H9 (cell line): ENCODE results near the gene THBS2. TPM values are rescaled to one million over a fixed set of nuclear protein-coding genes. Genes with fewer than 3 reads are reported as not detected.

ENCODE experiments used
- DNase-seq: peaks from one replicate; pipeline ENCODE4 v3.0.0-alpha.2; 2017
- H2AFZ ChIP-seq: one replicate; pipeline ENCODE4 v1.6.1; 2013; ENCODE audit warnings: mild to moderate bottlenecking, low read length, control low read depth, moderate library complexity
- H2AK5ac ChIP-seq: 2 replicates; pipeline ENCODE4 v1.6.1; 2013; ENCODE audit warnings: low read length, control low read depth, mixed read lengths; ENCODE audit not compliant: insufficient read length
- H2BK120ac ChIP-seq: one replicate; pipeline ENCODE4 v1.6.1; 2013; ENCODE audit warnings: low read depth, mild to moderate bottlenecking, low read length, control low read depth, inconsistent platforms; ENCODE audit not compliant: poor library complexity, severe bottlenecking
- H2BK12ac ChIP-seq: 2 replicates; pipeline ENCODE4 v1.6.1; 2013; ENCODE audit warnings: low read length, control low read depth, mixed read lengths, low read depth; ENCODE audit not compliant: insufficient read length
- H2BK15ac ChIP-seq: 2 replicates; pipeline ENCODE4 v1.6.1; 2013; ENCODE audit warnings: low read depth, low read length, control low read depth
- H2BK20ac ChIP-seq: one replicate; pipeline ENCODE4 v1.6.1; 2013; ENCODE audit warnings: low read depth, mild to moderate bottlenecking, low read length, control low read depth, inconsistent platforms; ENCODE audit not compliant: poor library complexity, severe bottlenecking
- H2BK5ac ChIP-seq: 2 replicates; pipeline ENCODE4 v1.6.1; 2013; ENCODE audit warnings: low read length, control low read depth, mixed read lengths; ENCODE audit not compliant: insufficient read length
- H3K14ac ChIP-seq: 2 replicates; pipeline ENCODE4 v1.6.1; 2013; ENCODE audit warnings: low read length, control low read depth; ENCODE audit not compliant: insufficient read depth
- H3K18ac ChIP-seq: 2 replicates; pipeline ENCODE4 v1.6.1; 2013; ENCODE audit warnings: low read depth, mild to moderate bottlenecking, mixed read lengths, low read length, control low read depth; ENCODE audit not compliant: insufficient read length
- H3K23ac ChIP-seq: 2 replicates; pipeline ENCODE4 v1.6.1; 2013; ENCODE audit warnings: low read length, control low read depth, mixed read lengths, low read depth; ENCODE audit not compliant: insufficient read length
- H3K23me2 ChIP-seq: 2 replicates; pipeline ENCODE4 v1.6.1; 2013; ENCODE audit warnings: low read depth, mild to moderate bottlenecking, mixed read lengths, low read length, control low read depth; ENCODE audit not compliant: insufficient read length, poor library complexity, severe bottlenecking
- H3K27ac ChIP-seq: 2 replicates; pipeline ENCODE4 v1.5.1; 2013; ENCODE audit warnings: low read length, control low read depth, mixed read lengths, low read depth; ENCODE audit not compliant: insufficient read length
- H3K27me3 ChIP-seq: 2 replicates; pipeline ENCODE4 v1.6.1; 2013; ENCODE audit warnings: low read length, control low read depth, inconsistent platforms; ENCODE audit not compliant: insufficient read depth
- H3K4ac ChIP-seq: 2 replicates; pipeline ENCODE4 v1.6.1; 2013; ENCODE audit warnings: low read depth, mild to moderate bottlenecking, control low read depth, inconsistent platforms, low read length, moderate library complexity
- H3K4me1 ChIP-seq: 2 replicates; pipeline ENCODE4 v1.6.1; 2013; ENCODE audit warnings: low read length, control low read depth, inconsistent platforms; ENCODE audit not compliant: insufficient read depth
- H3K4me2 ChIP-seq: 2 replicates; pipeline ENCODE4 v1.6.1; 2013; ENCODE audit warnings: low read length, control low read depth, mixed read lengths; ENCODE audit not compliant: insufficient read length, insufficient read depth
- H3K56ac ChIP-seq: 2 replicates; pipeline ENCODE4 v1.6.1; 2013; ENCODE audit warnings: low read depth, mild to moderate bottlenecking, mixed read lengths, low read length, control low read depth; ENCODE audit not compliant: insufficient read length
- H3K79me1 ChIP-seq: 2 replicates; pipeline ENCODE4 v1.6.1; 2013; ENCODE audit warnings: low read depth, mild to moderate bottlenecking, moderate library complexity, low read length, control low read depth, inconsistent platforms; ENCODE audit not compliant: insufficient read depth, poor library complexity, severe bottlenecking
- H3K79me2 ChIP-seq: 2 replicates; pipeline ENCODE4 v1.6.1; 2013; ENCODE audit warnings: low read length, control low read depth, inconsistent platforms; ENCODE audit not compliant: insufficient read depth
- H3K9ac ChIP-seq: 2 replicates; pipeline ENCODE4 v1.6.1; 2013; ENCODE audit warnings: low read length, control low read depth, mixed read lengths; ENCODE audit not compliant: insufficient read length; ENCODE audit errors: extremely low read depth
- H3K9me3 ChIP-seq: one replicate; pipeline ENCODE4 v1.6.1; 2013; ENCODE audit warnings: low read depth, low read length, inconsistent platforms; ENCODE audit not compliant: control insufficient read depth
- H3T11ph ChIP-seq: one replicate; pipeline ENCODE4 v1.6.1; 2013; ENCODE audit warnings: mild to moderate bottlenecking, low read length, control low read depth, inconsistent platforms
- H4K20me1 ChIP-seq: one replicate; pipeline ENCODE4 v1.6.1; 2013; ENCODE audit not compliant: control insufficient read depth, insufficient read length, insufficient read depth
- H4K5ac ChIP-seq: 2 replicates; pipeline ENCODE4 v1.6.1; 2013; ENCODE audit warnings: low read depth, mild to moderate bottlenecking, mixed read lengths, low read length, control low read depth; ENCODE audit not compliant: insufficient read length
- H4K8ac ChIP-seq: replicated peaks from 2 replicates; pipeline ENCODE4 v1.6.1; 2013; ENCODE audit warnings: low read length, control low read depth, mixed read lengths, low read depth; ENCODE audit not compliant: insufficient read length
- H4K91ac ChIP-seq: 2 replicates; pipeline ENCODE4 v1.6.1; 2013; ENCODE audit warnings: low read depth, mild to moderate bottlenecking, moderate library complexity, mixed read lengths, low read length, control low read depth; ENCODE audit not compliant: insufficient read length
- H3K27ac Mint-ChIP-seq, 3 experiments: 2 replicates in 2 of 3; 3 replicates in 1 of 3; pipeline ENCODE4 v1.8.0; 2020 to 2021; ENCODE audit warnings: mixed read lengths in 3 of 3, mild to moderate bottlenecking in 1 of 3, moderate library complexity in 1 of 3
- H3K27me3 Mint-ChIP-seq: 2 replicates; pipeline ENCODE4 v1.8.0; 2021; ENCODE audit warnings: low read depth, mild to moderate bottlenecking, moderate library complexity, mixed read lengths
- H3K36me3 Mint-ChIP-seq, 3 experiments: 2 replicates in 2 of 3; 3 replicates in 1 of 3; pipeline ENCODE4 v1.8.0; 2020 to 2021; ENCODE audit warnings: low read depth in 3 of 3, mixed read lengths in 3 of 3; ENCODE audit not compliant: insufficient read depth in 1 of 3
- H3K4me1 Mint-ChIP-seq, 2 experiments: 2 replicates each; pipeline ENCODE4 v1.8.0; 2020; ENCODE audit warnings: mixed read lengths in 2 of 2
- H3K4me3 Mint-ChIP-seq, 2 experiments: 2 replicates in 1 of 2; 3 replicates in 1 of 2; pipeline ENCODE4 v1.8.0; 2020 to 2021; ENCODE audit warnings: mild to moderate bottlenecking in 2 of 2, mixed read lengths in 2 of 2, moderate library complexity in 1 of 2
- H3K9me3 Mint-ChIP-seq, 2 experiments: 2 replicates in 1 of 2; 3 replicates in 1 of 2; pipeline ENCODE4 v1.8.0; 2020; ENCODE audit warnings: mild to moderate bottlenecking in 2 of 2, mixed read lengths in 2 of 2, moderate library complexity in 1 of 2
- CTCF ChIP-seq: fragments of 200-600 bp; sonication (generic); conservative IDR thresholded peaks from 3 replicates; pipeline ENCODE4 v1.8.0; 2021; ENCODE audit warnings: antibody characterized with exemption, mild to moderate bottlenecking
- WGBS: extraction: QIAGEN DNeasy Blood & Tissue Kit; methylation state at CpG from one replicate; pipeline ENCODE4 v1.1.7; 2013; ENCODE audit warnings: missing lambda C conversion rate, low lambda C conversion rate, mixed read lengths; ENCODE audit not compliant: insufficient read length; ENCODE audit errors: extremely low coverage; 5-methylcytosine and 5-hydroxymethylcytosine counted together
- total RNA-seq: library from RNA; stranded (reverse); gene quantifications from 2 replicates; pipeline ENCODE4 v1.2.1, GENCODE V29; 2021

The THBS2 gene
- total RNA-seq, 1 experiment from 2014 or later = 14.7 TPM

GRCh38 chr6:169256061-169256460 lies 2.4 kb upstream of the THBS2 start:
- Histone ChIP-seq H2BK12ac (no peak overlapping the region), H3K4me1 (peaks cover 6% of the 10 kb centered on the region; the same call in 1 of the 2 replicates), H4K8ac (no peak overlapping the region), H3K56ac (no peak overlapping the region), H3T11ph (no peak overlapping the region), H3K9me3 (no peaks in the 10 kb centered on the region), H3K79me2 (no peaks in the 10 kb centered on the region), H3K79me1 (no peaks in the 10 kb centered on the region), H2BK120ac (no peak overlapping the region), H3K4ac (no peak overlapping the region), H4K20me1 (no peaks in the 10 kb centered on the region), H2BK20ac (no peak overlapping the region), H3K18ac (no peak overlapping the region), H2BK5ac (no peak overlapping the region), H3K23me2 (peaks cover 16% of the 10 kb centered on the region), H3K27ac (no peak overlapping the region), H3K27me3 (no peaks in the 10 kb centered on the region; the same call in 1 of the 2 replicates), H3K23ac (no peak overlapping the region), H3K14ac (no peak overlapping the region), H2BK15ac (no peak overlapping the region), H3K9ac (no peak overlapping the region), H4K91ac (no peak overlapping the region), H3K4me2 (no peak overlapping the region), H2AFZ (no peak overlapping the region), H4K5ac (no peak overlapping the region), H2AK5ac (no peak overlapping the region)
- Mint-ChIP-seq H3K27ac (no peak overlapping the region), H3K36me3 (peaks cover 0 to 9% (median 0%) of the 10 kb centered on the region in 3 experiments; a peak in 3 of 7 replicates), H3K4me3 (no peak overlapping the region), H3K27me3 (peaks cover 53% of the 10 kb centered on the region), H3K4me1 (peaks cover 47 to 48% of the 10 kb centered on the region in 2 experiments), H3K9me3 (peaks cover 8 to 9% of the 10 kb centered on the region in 2 experiments; a peak in 3 of 5 replicates)
- no CpG with 5 or more reads among the region's 8 CpGs for WGBS
- no peak for TF ChIP-seq CTCF
- no peak for DNase-seq
